HG02981 (cell line): Measurements from ENCODE around the gene LPIN1.
"Not testable (repeated sequence)": the region's sequence is repeated elsewhere in the genome, so short reads cannot be mapped to it uniquely, and the experiment has no call there.

ENCODE experiments used
- ATAC-seq: cut with Tn5 transposase; IDR thresholded peaks from one replicate; pipeline ENCODE4 v1.9.1; 2021; ENCODE audit warnings: mild to moderate bottlenecking, moderate library complexity; ENCODE audit not compliant: unreplicated experiment

The LPIN1 gene

GRCh38 chr2:11715987-11716652 lies 30.3 kb upstream of the LPIN1 start:
- no peak for ATAC-seq

GRCh38 chr2:11716689-11717321 lies 29.6 kb upstream of the LPIN1 start:
- no peak for ATAC-seq

- no peak for ATAC-seq
Observed at GRCh38 chr2:11717623-11718022, 28.8 kb upstream of the LPIN1 start.

- ATAC-seq = no peak
Observed at GRCh38 chr2:11718606-11719005, 27.8 kb upstream of the LPIN1 start.

- ATAC-seq = no peak
Observed at GRCh38 chr2:11719230-11719977, 27.0 kb upstream of the LPIN1 start.

GRCh38 chr2:11720752-11721151 lies 25.7 kb upstream of the LPIN1 start:
- no peak for ATAC-seq

GRCh38 chr2:11722292-11723060 lies 24.0 kb upstream of the LPIN1 start:
- no peak for ATAC-seq

- ATAC-seq = no peak
Observed at GRCh38 chr2:11723061-11723371, 23.4 kb upstream of the LPIN1 start.

GRCh38 chr2:11724151-11724550 lies 22.3 kb upstream of the LPIN1 start:
- no peak for ATAC-seq

- ATAC-seq = no peak
Observed at GRCh38 chr2:11726384-11726783, 20.0 kb upstream of the LPIN1 start.

- no peak for ATAC-seq
Observed at GRCh38 chr2:11729362-11730212, 16.8 kb upstream of the LPIN1 start.

- ATAC-seq = not testable (repeated sequence)
Observed at GRCh38 chr2:11731214-11731984, 15.0 kb upstream of the LPIN1 start.

GRCh38 chr2:11732587-11732986 lies 13.8 kb upstream of the LPIN1 start:
- ATAC-seq = no peak

- ATAC-seq = not testable (repeated sequence)
Observed at GRCh38 chr2:11737852-11738251, 8.6 kb upstream of the LPIN1 start.

GRCh38 chr2:11738589-11739436 lies 7.6 kb upstream of the LPIN1 start:
- peak; percentile 80 for ATAC-seq

- no peak for ATAC-seq
Observed at GRCh38 chr2:11740723-11741122, 5.7 kb upstream of the LPIN1 start.

GRCh38 chr2:11742317-11742701 lies 4.1 kb upstream of the LPIN1 start:
- no peak for ATAC-seq

- no peak for ATAC-seq
Observed at GRCh38 chr2:11742702-11743357, 3.6 kb upstream of the LPIN1 start.
